Cardiac ventricle fibroblast (primary cell): Measurements from ENCODE around the gene PNP. TPM values are rescaled to one million over a fixed set of nuclear protein-coding genes. Genes with fewer than 3 reads are reported as not detected.

Experiments
- total RNA-seq: library from RNA; depleted of rRNA; stranded (reverse); fragments of >200 nt; gene quantifications from 2 replicates; pipeline ENCODE4 v1.2.3, GENCODE V29; 2015

PNP gene
- 17.1 and 21.0 TPM in 2 replicates for total RNA-seq

DNA sequence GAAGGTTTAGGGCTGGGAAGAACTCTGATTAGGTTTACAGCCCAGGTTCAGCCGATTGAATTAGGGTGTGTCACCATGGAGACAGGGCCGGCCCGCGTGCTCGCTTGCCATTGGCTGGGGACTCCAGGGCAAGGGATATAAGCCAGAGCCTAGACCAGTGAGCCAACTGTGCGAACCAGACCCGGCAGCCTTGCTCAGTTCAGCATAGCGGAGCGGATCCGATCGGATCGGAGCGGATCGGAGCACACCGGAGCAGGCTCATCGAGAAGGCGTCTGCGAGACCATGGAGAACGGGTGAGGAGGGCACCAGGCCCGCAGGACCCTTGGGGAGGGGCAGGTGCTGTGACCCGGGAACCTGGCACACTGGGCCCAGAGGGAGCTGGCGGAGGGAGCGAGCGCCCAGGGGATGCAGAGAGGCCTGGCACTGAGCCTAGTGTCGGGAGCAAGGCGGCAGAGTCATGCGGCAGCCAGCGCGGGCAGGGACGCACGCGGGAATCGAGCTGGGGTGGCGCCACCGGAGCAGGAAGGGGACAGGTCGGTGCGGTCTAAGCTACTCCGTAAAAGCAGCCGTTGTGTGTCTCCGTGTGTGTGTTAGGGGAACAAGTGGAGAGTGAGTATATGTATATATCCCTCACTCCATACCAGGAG, at the start of gene PNP:
Gene PNP (plus strand): TSS at position 165 of the 648 bp plus-strand sequence. CDS start 119 bp downstream, at position 284.

DNA sequence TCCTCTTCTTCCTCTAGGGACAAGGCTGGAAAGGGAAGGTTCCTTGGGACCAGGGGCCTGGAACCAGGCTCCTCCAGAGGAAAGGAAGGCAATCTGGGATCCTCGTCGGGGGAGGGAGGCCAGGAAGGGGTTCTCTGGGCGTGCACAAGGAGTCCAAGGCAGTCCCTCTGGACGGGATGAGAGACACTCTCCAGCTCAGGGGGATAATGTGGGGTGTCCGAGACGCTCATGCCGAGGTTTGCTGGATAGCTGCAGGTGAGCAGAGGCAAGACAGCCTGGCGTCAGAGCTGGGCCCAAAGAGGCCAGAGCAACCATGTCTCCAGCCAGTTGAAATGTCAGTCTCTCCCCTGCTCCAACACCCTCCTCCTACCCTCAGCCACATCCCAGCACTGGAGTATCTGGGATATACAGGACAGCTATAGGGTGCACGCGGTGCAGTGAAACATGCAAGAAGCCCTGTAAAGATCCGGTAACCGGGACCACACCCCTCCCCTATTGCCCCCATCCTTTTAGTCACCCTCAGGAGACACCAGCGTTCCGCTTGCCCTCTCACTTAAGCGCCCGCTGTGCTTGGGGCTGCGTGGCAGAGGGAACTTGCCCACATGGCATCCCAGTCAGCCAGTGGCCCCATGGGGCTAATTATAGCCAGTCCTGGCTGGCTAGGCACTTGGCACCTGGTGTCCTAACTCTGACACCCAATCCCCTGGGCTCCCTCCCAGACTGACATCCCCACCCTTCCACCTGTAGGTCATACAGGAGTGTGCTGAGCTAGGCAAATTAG, 33.4 kb upstream of the PNP start, which contains the start of gene KLHL33:
Gene KLHL33 (minus strand): TSS at position 585 of the 781 bp plus-strand sequence. CDS start 355 bp downstream, at position 230.

DNA sequence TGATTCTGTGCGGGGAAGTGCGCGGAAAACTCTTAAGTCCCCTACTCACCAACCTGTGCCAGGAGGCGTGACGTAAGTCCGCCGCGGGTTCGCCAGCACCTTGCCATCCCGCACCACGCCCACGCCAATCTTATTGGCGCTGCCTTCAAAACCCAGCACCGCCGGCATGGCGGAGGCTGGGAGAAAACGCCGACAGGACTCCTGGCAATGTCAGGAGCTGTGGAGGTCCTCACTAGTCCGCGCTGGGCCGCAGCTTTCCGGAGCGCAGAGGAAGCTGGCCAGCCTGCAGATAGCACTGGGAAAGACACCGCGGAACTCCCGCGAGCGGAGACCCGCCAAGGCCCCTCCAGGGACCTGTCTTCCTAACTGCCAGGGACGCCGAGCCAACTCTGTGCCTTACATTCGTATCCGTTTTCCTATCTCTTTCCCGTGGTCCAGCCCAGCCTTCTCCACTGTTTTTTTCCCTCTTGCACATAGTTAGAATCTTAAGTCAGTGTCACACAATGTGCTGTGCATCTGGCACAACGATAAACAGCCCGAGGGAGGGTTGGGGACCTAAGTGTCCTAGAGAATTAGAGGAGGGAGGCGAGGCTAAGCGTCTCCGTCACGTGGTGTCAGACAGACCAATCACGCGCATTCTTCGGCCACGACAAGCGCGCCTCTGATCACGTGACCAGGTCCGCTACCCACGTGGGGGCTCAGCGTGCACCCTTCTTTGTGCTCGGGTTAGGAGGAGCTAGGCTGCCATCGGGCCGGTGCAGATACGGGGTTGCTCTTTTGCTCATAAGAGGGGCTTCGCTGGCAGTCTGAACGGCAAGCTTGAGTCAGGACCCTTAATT, 14.5 kb upstream of the PNP start, which contains the start of the genes APEX1 and OSGEP:
Gene APEX1 (plus strand): TSS at position 711 of the 839 bp plus-strand sequence. CDS start 420 bp downstream, outside the sequence.
Gene OSGEP (minus strand): TSS at position 297 of the 839 bp plus-strand sequence. CDS start 129 bp downstream, at position 168.

DNA sequence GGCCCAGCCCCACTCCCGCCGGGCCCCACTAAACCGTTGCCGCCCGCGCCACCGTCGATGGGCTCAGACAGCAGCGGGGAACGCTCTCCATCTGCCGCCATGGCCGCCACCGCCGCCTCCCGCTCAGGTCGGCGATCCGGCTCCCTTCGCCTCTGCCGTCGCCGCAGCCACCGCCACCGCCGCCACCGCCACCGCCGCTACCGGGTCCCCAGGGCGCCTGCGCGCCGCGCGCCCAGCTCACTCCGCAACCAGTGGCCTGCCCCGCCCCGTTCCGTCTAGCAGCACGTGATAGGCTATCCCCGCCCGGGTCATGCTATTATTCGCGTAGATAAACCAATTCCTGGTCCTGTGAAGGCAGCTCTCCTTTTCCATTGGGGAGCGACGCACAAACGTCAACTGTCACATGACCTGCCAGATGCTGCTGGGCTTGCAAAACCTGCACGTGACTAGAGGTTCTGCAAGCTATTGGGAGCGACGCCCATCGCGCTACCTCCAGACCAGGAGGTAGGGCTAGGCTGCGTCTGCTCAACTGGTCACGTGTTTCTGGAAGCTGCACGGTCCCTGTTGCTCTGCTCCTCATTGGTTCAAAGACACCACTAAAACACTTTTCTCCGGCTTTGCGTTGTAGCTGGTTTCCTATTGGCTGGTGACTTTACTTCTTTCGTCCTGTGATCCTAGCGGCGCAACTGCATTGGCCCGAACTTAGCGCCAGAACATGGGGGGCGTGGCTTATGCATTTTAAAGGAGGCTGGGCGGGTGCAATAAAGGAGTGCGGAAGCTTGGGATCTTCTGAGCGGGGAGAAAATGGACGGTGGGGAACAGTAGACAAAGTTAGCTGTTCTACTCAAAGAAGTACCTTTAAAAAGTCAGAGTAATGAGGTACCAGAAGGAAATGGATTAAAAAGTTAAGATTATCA, 7.7 kb upstream of the PNP start, which contains the start of gene PIP4P1:
Gene PIP4P1 (minus strand): TSS at position 210 of the 917 bp plus-strand sequence. CDS start 109 bp downstream, at position 101.

Other genes starting within 250 kb of the PNP start
- gene OR11H6, start 245.7 kb upstream of the PNP start, total RNA-seq = not detected in 2 replicates
- gene OR11H7, start 240.4 kb upstream of the PNP start, total RNA-seq = not detected in 2 replicates
- not detected in 2 replicates for gene OR11H4, start 230.1 kb upstream of the PNP start, total RNA-seq
- 5.4 and 9.6 TPM in 2 replicates for gene TTC5, start 163.5 kb upstream of the PNP start, total RNA-seq
- 28.0 and 42.1 TPM in 2 replicates for gene CCNB1IP1, start 136.1 kb upstream of the PNP start, total RNA-seq
- gene PARP2, start 125.8 kb upstream of the PNP start, total RNA-seq = 6.4 and 11.6 TPM in 2 replicates
- gene TEP1, start 55.9 kb upstream of the PNP start, total RNA-seq = 13.4 and 17.6 TPM in 2 replicates
- 0.31 TPM in 1 of 2 replicates, not detected in the other for gene KLHL33, start 33.2 kb upstream of the PNP start, total RNA-seq
- gene OSGEP, start 14.6 kb upstream of the PNP start, total RNA-seq = 27.0 and 34.1 TPM in 2 replicates
- 156 and 173 TPM in 2 replicates for gene APEX1, start 14.2 kb upstream of the PNP start, total RNA-seq
- gene PIP4P1, start 8.0 kb upstream of the PNP start, total RNA-seq = 14.6 and 17.6 TPM in 2 replicates
- not detected in 2 replicates for gene RNASE10, start 36.1 kb downstream of the PNP start, total RNA-seq
- gene RNASE9, start 91.6 kb downstream of the PNP start, total RNA-seq = not detected in 2 replicates
- not detected in 2 replicates for gene RNASE11, start 118.6 kb downstream of the PNP start, total RNA-seq
- gene RNASE12, start 122.0 kb downstream of the PNP start, total RNA-seq = not detected in 2 replicates
- not detected in 2 replicates for gene OR6S1, start 172.3 kb downstream of the PNP start, total RNA-seq
- 100.0 and 133 TPM in 2 replicates for gene RNASE4, start 215.2 kb downstream of the PNP start, total RNA-seq
- gene ANG, start 219.4 kb downstream of the PNP start, total RNA-seq = 24.5 and 37.8 TPM in 2 replicates